NCI-H1105 treated with DMSO at 0.1 percent for 48 hours (cell line): Measurements from ENCODE around the gene ZFPL1.
A peak's percentile ranks its signal among the peaks of the same experiment; 100 is the strongest.

Source experiments
- DNase-seq: peaks from one replicate; lab custom pipeline; 2025; lab: John Stamatoyannopoulos, UW

ZFPL1 gene

DNA sequence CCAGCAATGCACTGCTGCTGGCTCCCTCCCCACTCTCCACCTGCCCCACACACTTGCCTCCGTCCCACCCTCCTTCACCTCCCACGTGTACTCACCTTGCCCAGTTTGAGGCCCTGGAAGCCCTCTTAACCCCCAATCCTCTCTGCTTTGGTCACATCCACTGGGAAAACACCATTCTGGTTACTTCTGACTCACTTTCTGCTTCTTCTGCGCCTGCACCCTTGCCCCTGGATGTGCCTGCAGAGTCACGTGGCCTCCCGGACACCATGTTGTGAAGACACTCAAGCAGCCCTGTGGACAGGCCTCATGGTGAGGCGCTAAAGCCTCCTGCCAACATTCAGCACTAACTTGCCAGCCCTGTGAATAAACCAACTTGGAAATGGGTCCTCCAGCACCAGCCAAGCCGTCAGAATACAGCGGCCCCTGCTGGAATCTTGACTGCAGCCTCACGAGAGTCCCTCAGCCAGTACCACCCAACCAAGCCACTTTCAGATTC is 23.1 kb upstream of the ZFPL1 start:
- no peak for DNase-seq

GRCh38 chr11:65063532-65063931 is 20.5 kb upstream of the ZFPL1 start:
- no peak for DNase-seq

GRCh38 chr11:65064847-65065240 is 19.2 kb upstream of the ZFPL1 start:
- DNase-seq = no peak

DNA sequence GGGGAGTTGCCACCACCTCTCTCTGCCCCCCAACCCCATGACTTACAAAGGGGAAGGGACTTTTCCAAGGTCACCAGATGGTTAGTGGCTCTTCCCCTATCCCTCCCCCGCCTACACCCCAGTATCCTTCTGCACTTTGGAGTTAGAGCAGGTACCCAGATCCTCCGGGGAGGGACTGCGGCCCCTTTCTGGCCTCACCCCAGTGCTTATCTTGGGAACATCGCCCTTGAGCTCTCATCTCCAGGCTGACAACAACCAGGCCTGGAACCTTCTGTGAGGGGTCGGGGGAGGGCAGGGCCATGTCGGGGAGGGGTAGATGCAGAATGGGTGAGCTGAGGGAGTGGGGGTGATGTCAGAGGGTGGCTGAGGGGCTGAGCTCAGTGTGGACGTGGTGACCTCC is 18.2 kb upstream of the ZFPL1 start:
- DNase-seq = no peak

GRCh38 chr11:65066315-65066714 is 17.7 kb upstream of the ZFPL1 start:
- no peak for DNase-seq

DNA sequence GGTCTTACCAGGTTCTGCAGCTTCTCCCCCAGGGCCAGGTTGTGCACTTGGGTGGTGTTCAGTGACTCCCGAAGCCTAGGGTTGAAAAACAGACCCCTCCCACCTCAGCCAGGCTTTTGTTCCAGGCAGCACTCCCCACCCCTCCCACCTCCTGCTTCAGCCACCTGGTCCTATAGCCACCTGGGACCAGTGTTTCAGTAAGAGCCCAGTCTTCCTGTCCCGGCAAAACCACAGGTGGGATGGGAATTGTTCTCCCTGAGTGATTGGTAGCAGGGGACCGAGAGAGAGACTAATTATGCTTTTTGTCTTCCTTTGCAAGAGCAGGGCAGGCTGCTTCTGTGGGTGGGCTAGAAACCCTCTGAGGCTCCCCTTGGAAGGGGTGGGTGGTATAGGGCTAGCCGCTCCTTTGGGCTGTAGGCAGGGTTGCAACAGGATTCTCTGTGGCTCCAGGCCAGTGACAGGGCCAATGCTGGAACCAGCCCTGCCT is 17.2 kb upstream of the ZFPL1 start:
- no peak for DNase-seq

DNA sequence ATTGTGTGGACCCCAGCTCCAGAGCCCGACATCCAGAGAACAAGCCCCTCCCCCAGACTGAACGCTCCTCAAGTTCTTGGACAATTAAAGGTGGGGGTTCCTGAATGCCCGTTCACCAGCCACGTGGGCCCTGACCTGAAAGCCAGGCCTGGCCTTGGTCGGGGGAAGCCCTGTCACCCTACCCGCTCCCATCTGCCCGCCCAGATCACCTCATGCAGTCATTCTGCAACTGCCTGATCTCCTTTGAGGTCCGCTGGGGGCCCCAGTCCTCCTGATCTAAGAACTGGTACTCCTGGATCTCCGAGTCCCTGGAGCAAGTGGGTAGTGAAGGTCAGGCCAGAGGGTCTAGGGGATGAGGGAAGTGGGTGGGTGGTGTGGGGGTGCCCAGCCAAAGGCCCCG is 16.6 kb upstream of the ZFPL1 start:
- DNase-seq = no peak

- no peak for DNase-seq
Observed at GRCh38 chr11:65069217-65069616, 14.8 kb upstream of the ZFPL1 start.

DNA sequence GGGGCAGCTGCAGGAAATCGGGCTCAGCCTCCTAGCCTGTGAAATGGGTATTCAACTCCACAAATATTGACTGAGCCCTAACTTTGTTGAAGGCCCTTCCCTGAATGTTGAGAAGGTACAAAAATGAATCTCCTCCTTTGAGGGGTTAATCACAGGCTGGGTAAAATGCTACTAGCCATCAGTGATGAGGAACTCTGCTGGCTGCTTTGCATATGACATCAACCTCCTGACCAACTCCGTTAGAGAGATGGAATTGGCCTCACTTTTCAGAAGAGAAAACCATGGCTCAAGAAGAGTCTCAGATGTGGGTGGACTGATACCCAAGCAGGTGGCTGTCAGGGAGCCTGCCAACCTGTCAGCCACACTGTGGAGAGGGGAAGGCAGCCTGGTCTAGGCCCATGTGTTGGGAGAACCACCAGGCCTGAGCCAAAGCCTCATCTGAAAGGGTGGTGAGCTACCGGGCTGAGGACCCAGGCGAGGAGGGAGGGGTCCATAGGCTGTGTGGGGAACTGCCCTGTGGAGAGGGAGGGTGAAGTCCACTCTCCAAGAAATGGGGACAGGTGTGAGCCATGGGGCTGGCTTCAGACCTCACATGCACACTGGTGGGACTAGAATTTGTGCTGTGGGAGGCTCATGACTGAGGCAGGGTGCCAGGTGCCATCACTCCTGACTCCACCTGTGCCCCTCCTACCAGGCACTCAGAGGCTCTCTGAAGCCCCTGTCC is 12.0 kb upstream of the ZFPL1 start:
- no peak for DNase-seq

DNA sequence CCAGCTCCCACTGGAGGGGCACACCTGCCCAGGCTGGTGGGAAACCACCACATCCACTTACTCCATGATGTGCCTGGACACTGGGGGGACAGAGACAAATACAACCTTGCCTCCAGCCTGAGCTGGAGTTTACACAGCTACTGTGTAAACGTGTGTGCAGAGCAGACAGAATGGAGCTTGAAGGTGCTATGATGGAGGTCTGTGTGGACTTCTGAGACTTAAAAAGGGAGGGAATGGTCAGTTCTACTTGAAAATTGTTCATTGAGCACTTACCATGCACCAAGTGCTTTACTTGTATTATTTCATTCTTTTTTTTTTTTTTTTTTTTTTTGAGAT is 11.4 kb upstream of the ZFPL1 start:
- no peak for DNase-seq

DNA sequence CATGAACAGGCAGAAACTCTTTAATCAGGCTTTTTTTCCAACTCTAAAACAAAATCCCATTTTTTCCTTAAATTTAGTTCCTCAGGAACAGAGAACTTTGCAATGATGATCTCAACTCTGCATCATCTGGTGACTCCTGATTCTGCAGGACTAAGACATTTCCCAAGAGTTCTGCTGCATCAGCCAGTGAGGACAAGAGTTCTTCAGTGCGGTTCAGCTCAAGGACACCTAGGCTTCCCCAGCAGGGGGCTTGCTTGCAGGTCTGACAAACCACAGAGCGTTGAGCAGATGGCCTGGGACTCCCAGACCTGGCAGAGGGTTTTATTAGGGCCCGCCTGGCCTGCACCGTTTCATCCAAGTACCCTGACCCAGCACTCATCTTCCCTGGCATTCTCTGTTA is 6.6 kb upstream of the ZFPL1 start:
- DNase-seq = no peak

- peak; percentile 3 for DNase-seq
Observed at GRCh38 chr11:65078151-65078550, 5.9 kb upstream of the ZFPL1 start.

- DNase-seq = no peak
Observed at GRCh38 chr11:65078786-65079342, 5.2 kb upstream of the ZFPL1 start.

- DNase-seq = no peak
Observed at GRCh38 chr11:65083134-65083833, 738 bp upstream of the ZFPL1 start.

GRCh38 chr11:65084598-65085375 is 765 bp downstream of the ZFPL1 start:
- DNase-seq = no peak

DNA sequence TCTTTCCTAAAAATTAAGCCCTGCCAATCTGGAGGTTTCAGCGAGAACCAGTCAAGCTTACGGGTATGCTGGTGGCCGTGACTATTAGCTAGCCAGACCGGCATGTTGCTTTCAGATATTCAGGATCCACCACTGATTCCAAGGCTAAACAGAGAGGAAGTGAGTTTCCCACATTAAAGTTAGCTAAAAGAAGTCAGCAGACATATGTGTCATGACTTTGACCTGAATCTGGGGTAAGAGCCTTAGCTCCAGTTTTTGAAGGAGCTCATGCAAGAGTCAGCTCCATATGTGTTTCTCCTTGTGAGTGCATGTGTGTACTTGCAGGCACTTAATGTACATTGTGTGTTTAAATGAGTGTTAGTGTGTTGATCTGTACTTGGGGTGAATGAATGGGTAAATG is 1.4 kb downstream of the ZFPL1 start:
- no peak for DNase-seq

DNA sequence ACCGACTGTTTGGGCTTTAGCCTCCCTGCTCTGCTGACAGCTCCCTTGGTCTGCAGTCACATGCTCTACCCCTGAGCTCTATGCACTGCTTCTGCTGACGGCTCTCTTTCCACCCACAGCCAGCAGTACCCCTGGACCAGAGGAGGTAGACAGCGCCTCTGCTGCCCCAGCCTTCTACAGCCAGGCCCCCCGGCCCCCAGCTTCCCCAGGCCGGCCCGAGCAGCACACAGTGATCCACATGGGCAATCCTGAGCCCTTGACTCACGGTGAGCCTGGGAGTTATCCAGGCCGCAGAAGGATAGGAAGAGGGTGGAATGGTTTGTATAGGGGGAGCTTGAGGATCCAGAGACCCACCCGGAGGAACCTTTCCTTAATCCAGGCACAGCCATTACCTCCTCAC is 2.8 kb downstream of the ZFPL1 start:
- DNase-seq = no peak

GRCh38 chr11:65087216-65087615 is 3.2 kb downstream of the ZFPL1 start:
- DNase-seq = no peak

DNA sequence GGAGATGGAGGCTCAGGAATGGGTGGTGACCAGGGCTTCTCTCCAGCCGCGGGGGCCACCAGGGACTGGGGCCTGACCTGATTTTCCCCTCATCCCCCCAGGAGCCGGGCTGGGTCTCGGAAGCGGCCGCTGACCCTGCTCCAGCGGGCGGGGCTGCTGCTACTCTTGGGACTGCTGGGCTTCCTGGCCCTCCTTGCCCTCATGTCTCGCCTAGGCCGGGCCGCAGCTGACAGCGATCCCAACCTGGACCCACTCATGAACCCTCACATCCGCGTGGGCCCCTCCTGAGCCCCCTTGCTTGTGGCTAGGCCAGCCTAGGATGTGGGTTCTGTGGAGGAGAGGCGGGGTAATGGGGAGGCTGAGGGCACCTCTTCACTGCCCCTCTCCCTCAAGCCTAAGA is 3.8 kb downstream of the ZFPL1 start:
- no peak for DNase-seq

DNA sequence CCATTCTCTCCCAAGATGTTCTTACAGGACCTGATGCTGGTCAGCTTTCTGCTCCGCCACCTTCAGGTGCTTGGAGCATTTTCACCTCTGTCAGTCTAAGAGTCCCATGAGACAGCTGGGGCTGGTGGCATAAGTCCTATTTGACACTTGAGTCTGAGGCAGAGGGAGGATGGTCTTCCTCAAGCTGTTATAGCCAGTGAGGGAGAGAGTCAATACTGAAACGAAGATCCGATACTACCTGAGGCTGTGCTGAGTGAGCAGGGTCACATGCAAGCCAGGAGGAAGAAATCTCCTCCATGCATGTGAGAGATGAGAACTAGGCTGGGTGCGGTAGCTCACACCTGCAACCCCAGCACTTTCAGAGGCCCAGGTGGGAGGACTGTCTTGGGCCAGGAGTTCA is 5.6 kb downstream of the ZFPL1 start:
- DNase-seq = no peak

DNA sequence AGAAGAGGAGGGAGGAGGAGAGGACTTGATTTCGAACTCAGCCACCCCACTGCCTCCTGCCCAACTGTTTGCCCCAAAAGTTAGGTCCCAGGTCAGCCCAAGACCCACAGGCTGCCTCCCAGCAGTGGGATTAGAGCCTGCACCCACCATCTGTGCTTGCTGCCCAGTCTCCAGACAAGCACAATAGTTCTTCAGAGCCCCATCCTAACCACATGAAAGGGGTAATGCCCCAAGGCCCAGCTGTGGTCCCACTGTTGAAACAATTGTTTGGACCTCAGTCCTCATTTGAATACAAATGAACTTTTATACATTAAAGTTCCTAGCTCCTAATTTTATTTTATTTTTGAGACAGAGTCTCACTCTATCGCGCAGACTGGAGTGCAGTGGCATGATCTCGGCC is 6.6 kb downstream of the ZFPL1 start:
- DNase-seq = no peak

DNA sequence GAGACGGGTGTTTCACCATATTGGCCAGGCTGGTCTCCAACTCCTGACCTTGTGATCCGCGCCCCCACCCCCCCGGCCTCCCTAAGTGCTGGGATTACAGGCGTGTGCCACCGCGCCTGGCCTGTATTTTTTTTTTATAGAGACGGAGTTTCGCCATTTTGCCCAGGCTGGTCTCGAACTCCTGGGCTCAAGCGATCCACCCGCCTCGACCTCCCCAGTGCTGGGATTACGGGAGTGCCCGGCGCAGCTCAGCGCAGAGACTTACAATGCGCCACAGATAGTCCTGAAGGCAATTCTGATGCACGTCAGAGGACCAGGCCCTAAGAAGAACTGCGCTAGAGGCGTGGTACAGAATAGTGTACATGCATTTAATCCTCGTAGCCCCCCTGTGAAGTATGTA is 11.4 kb downstream of the ZFPL1 start:
- no peak for DNase-seq
